Measurements from ENCODE around the gene FBXO42.
"Not testable (repeated sequence)": the region's sequence is repeated elsewhere in the genome, so short reads cannot be mapped to it uniquely, and the experiment has no call there.

Gene FBXO42

DNA sequence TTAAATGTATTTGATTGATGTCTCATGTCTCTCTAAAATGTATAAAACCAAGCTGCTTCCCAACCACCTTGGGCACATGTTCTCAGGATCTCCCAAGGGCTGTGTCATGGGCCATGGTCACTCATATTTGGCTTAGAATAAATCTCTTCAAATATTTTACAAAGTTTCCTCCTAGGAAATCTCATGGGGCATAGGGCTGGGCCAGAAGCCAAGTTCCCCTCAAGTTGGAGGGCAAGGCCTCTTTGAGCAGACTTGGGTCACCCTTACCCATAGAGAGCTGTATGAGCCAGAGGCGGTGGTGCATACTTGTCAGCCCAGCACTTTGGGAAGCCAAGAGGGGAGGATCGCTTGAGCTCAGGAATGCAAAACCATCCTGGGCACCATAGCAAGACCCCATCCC lies 2.3 kb upstream of the FBXO42 start:
- DNase-seq (ENCODE audit: low read depth): no peak
- no peak overlapping the region for H3K4me3 ChIP-seq (ENCODE audit: low read depth, low read length)
- TF ChIP-seq, protein P1, sequence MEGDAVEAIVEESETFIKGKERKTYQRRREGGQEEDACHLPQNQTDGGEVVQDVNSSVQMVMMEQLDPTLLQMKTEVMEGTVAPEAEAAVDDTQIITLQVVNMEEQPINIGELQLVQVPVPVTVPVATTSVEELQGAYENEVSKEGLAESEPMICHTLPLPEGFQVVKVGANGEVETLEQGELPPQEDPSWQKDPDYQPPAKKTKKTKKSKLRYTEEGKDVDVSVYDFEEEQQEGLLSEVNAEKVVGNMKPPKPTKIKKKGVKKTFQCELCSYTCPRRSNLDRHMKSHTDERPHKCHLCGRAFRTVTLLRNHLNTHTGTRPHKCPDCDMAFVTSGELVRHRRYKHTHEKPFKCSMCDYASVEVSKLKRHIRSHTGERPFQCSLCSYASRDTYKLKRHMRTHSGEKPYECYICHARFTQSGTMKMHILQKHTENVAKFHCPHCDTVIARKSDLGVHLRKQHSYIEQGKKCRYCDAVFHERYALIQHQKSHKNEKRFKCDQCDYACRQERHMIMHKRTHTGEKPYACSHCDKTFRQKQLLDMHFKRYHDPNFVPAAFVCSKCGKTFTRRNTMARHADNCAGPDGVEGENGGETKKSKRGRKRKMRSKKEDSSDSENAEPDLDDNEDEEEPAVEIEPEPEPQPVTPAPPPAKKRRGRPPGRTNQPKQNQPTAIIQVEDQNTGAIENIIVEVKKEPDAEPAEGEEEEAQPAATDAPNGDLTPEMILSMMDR (conservative IDR thresholded peaks at IDR 0.05; ENCODE audit: low read depth, low read length): no peak

DNA sequence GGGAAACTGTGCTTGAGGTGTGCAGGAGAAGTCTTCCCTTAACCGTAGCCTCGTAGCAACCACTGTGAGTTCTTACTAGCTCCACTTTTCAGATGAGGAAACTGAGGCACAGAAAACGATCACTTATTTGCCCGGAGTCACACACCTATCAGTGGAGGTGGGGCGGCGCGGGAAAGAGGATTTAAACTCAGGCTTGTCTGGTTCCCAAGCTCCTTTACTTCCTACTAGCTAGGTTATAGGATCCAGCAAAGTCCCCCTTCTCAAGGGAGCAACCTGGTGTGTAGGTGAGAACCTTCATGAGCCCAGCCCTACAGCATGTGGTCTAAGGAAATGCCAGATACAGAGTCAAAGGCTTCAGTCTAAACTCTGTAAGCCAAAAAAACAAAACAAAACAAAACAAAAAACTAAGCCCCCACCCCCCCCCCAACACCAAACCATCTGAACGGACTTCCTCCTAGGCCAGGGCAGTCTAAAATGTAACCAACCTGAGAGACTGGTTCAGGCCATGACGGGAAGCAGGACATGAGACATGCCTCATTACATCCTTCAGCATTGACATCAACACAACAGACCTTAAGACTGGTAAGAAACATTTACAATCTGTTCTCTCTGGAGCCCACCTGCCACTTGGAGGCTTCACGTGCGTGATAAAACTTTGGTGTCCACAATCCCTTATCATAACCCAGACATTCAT lies 709 bp upstream of the FBXO42 start:
- DNase-seq (ENCODE audit: low read depth): no peak
- TF ChIP-seq, protein P1 (conservative IDR thresholded peaks at IDR 0.05; ENCODE audit: low read depth, low read length): no peak
- peak overlapping the region; percentile 97 for H3K4me3 ChIP-seq (ENCODE audit: low read depth, low read length)

DNA sequence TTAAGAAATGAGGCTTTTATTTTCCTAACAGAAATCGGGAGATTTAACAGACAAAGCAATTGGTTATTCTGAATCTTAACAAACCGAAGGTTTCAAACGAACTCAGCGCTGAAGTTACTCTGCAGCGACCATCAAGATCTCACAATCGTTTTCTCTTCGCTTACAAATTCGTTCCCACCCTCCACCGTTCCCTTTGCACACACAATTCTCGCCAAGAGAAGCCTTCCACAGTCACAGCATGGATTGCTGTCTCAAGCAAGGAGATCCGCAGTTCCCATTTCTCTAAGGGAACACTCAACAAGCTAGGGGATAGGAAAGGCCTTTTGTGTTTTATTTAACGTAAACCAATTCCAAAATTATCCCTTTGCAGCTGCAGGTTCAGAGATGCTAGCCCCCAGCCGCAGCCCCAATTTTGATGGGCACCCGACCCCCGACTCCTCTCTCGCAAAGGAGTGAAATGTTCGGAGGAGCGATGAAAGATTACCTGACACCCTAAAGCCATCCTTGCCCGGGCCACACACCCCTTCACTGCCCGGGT lies 755 bp downstream of the FBXO42 start:
- TF ChIP-seq, protein P1 (conservative IDR thresholded peaks at IDR 0.05; ENCODE audit: low read depth, low read length): no peak
- peak overlapping the region; percentile 97 for H3K4me3 ChIP-seq (ENCODE audit: low read depth, low read length)
- DNase-seq (ENCODE audit: low read depth): peak; percentile 63

DNA sequence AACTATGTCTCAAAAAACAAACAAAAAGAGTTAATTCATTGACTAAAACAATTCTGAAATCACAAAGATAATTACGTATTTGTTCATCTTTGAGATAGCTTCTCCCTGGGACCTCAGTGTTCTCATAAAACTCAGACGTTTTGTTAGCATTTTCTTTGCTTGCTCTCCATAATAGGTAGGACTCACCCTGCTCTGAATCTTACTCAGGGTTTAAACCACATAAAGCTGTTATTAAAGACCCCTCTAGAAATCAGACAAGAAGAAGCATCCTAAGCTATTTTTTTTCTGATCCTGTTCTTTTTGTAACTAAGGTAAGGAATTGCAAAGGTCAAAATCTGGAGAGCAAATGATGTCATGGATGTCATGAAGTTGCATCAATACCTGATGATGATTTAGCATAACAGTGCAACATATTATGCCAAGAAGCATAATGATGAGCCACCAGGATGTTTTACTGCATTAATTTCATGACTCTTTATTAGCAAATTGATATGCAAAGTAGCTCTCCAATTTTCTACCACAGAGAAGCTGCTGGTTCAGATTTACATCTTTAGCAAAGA lies 2.4 kb downstream of the FBXO42 start:
- H3K4me3 ChIP-seq (ENCODE audit: low read depth, low read length): no peak overlapping the region
- peak; percentile 33 for DNase-seq (ENCODE audit: low read depth)
- TF ChIP-seq, protein P1 (conservative IDR thresholded peaks at IDR 0.05; ENCODE audit: low read depth, low read length): no peak

DNA sequence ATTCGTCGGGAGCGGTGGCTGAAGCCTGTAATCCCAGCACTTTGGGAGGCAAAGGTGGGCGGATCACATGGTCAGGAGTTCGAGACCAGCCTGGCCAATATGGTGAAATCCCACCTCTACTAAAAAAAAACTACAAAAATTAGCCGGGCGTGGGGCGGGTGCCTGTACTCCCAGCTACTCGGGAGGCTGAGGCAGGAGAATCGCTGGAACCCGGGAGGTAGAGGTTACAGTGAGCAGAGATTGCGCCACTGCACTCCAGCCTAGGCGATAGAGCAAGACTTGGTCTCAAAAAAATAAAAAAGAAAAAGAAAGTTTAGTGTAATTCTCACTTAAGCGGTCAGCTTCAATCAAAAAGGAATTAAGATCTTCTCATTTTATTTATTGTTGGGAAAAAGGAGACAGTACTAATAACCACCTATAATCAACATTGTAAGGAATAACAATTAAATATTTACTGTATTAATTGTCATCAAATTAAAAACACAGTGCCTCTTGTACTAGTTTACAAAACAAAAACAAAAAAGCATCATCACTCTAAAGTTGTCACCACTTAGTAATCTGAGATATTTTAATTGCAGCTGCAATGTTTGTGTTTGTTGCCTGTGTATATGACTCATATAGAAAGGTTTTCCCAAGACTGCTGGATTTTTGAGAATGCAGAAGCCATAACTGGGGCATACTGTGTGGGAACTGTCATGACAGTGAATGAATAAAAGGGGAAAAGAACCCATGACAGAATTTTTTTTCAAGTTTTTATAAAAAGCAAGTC lies 3.7 kb downstream of the FBXO42 start:
- TF ChIP-seq, protein P1 (conservative IDR thresholded peaks at IDR 0.05; ENCODE audit: low read depth, low read length): no peak
- peak; percentile 81 for DNase-seq (ENCODE audit: low read depth)
- no peak overlapping the region for H3K4me3 ChIP-seq (ENCODE audit: low read depth, low read length)

DNA sequence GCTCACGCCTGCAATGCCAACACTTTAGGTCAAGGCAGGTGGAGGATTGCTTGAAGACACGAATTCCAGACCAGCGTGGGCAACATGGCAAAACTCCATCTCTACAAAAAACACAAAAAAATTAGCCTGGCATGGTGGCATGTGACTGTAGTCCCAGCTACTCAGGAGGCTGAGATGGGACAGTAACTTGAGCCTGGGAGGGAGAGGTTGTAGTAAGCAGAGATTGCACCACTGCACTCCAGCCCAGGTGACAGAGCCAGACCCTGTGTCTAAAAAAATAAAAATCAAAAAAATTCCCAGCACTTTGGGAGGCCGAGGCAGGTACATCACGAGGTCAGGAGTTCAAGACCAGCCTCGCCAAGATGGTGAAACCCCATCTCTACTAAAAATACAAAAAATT lies 9.0 kb downstream of the FBXO42 start:
- not testable (repeated sequence) for DNase-seq (ENCODE audit: low read depth); H3K4me3 ChIP-seq (ENCODE audit: low read depth, low read length)

DNA sequence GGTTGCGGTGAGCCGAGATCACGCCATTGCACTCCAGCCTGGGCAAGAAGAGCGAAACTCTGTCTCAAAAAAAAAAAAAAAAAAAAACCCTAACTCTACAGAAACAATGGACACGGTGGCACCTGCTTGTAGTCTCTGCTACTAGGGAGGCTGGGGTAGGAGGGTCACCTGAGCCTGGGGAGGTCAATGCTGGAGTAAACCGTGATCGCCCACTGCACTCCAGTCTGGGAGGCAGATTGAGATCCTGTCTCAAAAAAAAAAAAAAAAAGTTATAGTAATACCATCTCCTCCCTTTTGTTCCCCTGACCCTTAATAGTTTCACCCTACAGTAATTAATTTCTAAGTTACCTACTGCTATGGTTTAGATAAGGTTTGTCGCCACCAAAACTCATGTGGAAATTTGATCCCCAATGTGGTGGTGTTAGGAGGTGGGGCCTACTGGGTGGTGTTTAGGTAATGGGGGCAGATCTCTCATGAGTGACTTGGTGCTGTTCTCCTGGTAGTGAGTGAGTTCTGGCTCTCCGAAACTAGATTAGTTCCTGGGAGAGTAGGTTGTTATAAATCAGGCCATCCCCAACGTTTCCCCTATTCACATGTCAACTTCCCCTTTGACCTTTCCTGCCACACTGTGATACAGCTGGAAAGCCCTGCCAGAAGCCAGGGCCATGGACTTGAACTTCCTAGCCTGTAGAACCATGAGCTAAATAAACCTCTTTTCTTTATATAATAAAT lies 9.8 kb downstream of the FBXO42 start:
- no peak for DNase-seq (ENCODE audit: low read depth)
- H3K4me3 ChIP-seq (ENCODE audit: low read depth, low read length): no peak overlapping the region
- TF ChIP-seq, protein P1 (conservative IDR thresholded peaks at IDR 0.05; ENCODE audit: low read depth, low read length): no peak
